HepG2 (cell line): ENCODE measurements around the gene FAM124B. TPM values are rescaled to one million over a fixed set of nuclear protein-coding genes. Genes with fewer than 3 reads are reported as not detected.

Experiments
- ATAC-seq: fragments of 200-7000 bp; cut with Tn5 transposase; 3 replicates; pipeline ENCODE4 v1.9.1; 2020; ENCODE audit warnings: mild to moderate bottlenecking, moderate library complexity
- BruUV-seq: library from RNA; stranded (reverse); fragments of 400-500 nt; replicated peaks from 2 replicates; lab custom pipeline; 2021; lab: Mats Ljungman, UMichigan
- CTCF ChIA-PET: fragments of 300-600 bp; formaldehyde crosslinking; extraction: SDS; loops from one replicate; lab custom pipeline; 2021; ENCODE audit warnings: low total read pairs, inconsistent platforms, low intra/inter-chr PET ratio; lab: Yijun Ruan, JAX
- POLR2A ChIA-PET: fragments of 350-600 bp; sonication (Branson Sonifier 250); formaldehyde crosslinking; loops from one replicate; lab custom pipeline; 2020; ENCODE audit warnings: antibody characterized with exemption, inconsistent platforms; lab: Yijun Ruan, JAX
- DNase-seq: peaks from one replicate; pipeline ENCODE4 v3.0.0-alpha.2; 2015; ENCODE audit warnings: low spot score
- FAIRE-seq: peaks from 3 replicates; lab custom pipeline; 2011; peaks lifted over from hg19 to GRCh38; lab: Jason Lieb, UNC
- H2AFZ ChIP-seq: one replicate; pipeline ENCODE4 v1.6.1; 2011; ENCODE audit warnings: low read length, inconsistent platforms
- H3K27ac ChIP-seq: fragments of 300-600 bp; 3 replicates; pipeline ENCODE4 v1.8.0; 2011; ENCODE audit warnings: mixed run types, mild to moderate bottlenecking, mixed read lengths, low read length, inconsistent platforms; ENCODE audit not compliant: insufficient read depth; ENCODE audit errors: extremely low read length
- H3K27me3 ChIP-seq, 2 experiments: fragments of 200-600 bp in 1 of 2; 2 replicates in 1 of 2; 3 replicates in 1 of 2; pipeline versions ENCODE4 v1.6.0 to v1.8.0; 2011; ENCODE audit warnings: low read length in 2 of 2, mild to moderate bottlenecking in 2 of 2, moderate library complexity in 2 of 2, inconsistent platforms in 1 of 2; ENCODE audit not compliant: insufficient read depth in 2 of 2, control insufficient read depth in 1 of 2
- H3K36me3 ChIP-seq, 2 experiments: fragments of 200-600 bp in 1 of 2; replicated peaks in 1 of 2; 2 replicates in 1 of 2; 3 replicates in 1 of 2; pipeline versions ENCODE4 v1.5.1 to v1.8.0; 2011; ENCODE audit warnings: low read length in 2 of 2, inconsistent platforms in 1 of 2; ENCODE audit not compliant: insufficient read depth in 2 of 2, control insufficient read depth in 1 of 2
- H3K4me1 ChIP-seq: 2 replicates; pipeline ENCODE4 v1.5.1; 2012; ENCODE audit warnings: low read length, inconsistent platforms; ENCODE audit not compliant: insufficient read depth
- H3K4me2 ChIP-seq: 2 replicates; pipeline ENCODE4 v1.6.0; 2011; ENCODE audit warnings: low read depth, low read length, inconsistent platforms
- H3K4me3 ChIP-seq, 3 experiments: fragments of 200-600 bp in 1 of 3; sonication (generic), shearing (Covaris generic) in 1 of 3; replicated peaks in 1 of 3; 2 replicates each; pipeline ENCODE4 v1.5.1; 2011 to 2016; ENCODE audit warnings: low read length in 3 of 3, inconsistent platforms in 2 of 3, low read depth in 2 of 3, mild to moderate bottlenecking in 2 of 3, control low read depth in 1 of 3, mixed read lengths in 1 of 3; ENCODE audit not compliant: insufficient read depth in 1 of 3
- H3K79me2 ChIP-seq: one replicate; pipeline ENCODE4 v1.6.1; 2011; ENCODE audit warnings: low read length, inconsistent platforms; ENCODE audit not compliant: insufficient read depth
- H3K9ac ChIP-seq: 2 replicates; pipeline ENCODE4 v1.6.0; 2011; ENCODE audit warnings: mild to moderate bottlenecking, low read depth, low read length, inconsistent platforms; ENCODE audit not compliant: insufficient read depth
- H3K9me3 ChIP-seq: 2 replicates; pipeline ENCODE4 v1.5.1; 2012; ENCODE audit warnings: mild to moderate bottlenecking, low read length
- H4K20me1 ChIP-seq: 2 replicates; pipeline ENCODE4 v1.6.0; 2011; ENCODE audit warnings: inconsistent platforms, mild to moderate bottlenecking, low read length, moderate library complexity; ENCODE audit not compliant: insufficient read depth
- RAD21 ChIP-seq: fragments of 450-650 bp; formaldehyde crosslinking; IDR thresholded peaks from 2 replicates; pipeline ENCODE4 v1.5.0; 2020; ENCODE audit warnings: mild to moderate bottlenecking
- SCMH1 ChIP-seq: sonication (generic); formaldehyde crosslinking; IDR thresholded peaks from 2 replicates; pipeline ENCODE4 v1.9.0; 2021; ENCODE audit warnings: missing genetic modification reagents, mild to moderate bottlenecking, borderline replicate concordance
- STAG1 ChIP-seq: sonication (generic); formaldehyde crosslinking; IDR thresholded peaks from 2 replicates; pipeline ENCODE4 v1.4.0; 2020; ENCODE audit warnings: missing genetic modification reagents
- XRCC5 ChIP-seq: fragments of 200-400 bp; formaldehyde crosslinking; optimal IDR thresholded peaks from 2 replicates; pipeline ENCODE3; 2017; ENCODE audit warnings: mild to moderate bottlenecking, low read length
- ZNF253 ChIP-seq: sonication (generic); formaldehyde crosslinking; IDR thresholded peaks from 2 replicates; pipeline ENCODE4 v1.8.0; 2022; ENCODE audit warnings: mild to moderate bottlenecking, missing genetic modification reagents, borderline replicate concordance
- ZNF614 ChIP-seq: IDR thresholded peaks from 2 replicates; pipeline ENCODE4 v1.6.1; 2018; ENCODE audit warnings: missing biosample characterization, missing genetic modification reagents, inconsistent platforms, borderline replicate concordance
- ZNF879 ChIP-seq: sonication (generic); formaldehyde crosslinking; IDR thresholded peaks from 2 replicates; pipeline ENCODE4 v1.8.1; 2023; ENCODE audit warnings: missing genetic modification reagents
- WGBS: methylation state at CpG from one replicate; pipeline ENCODE4 v1.1.6; 2017; ENCODE audit warnings: low lambda C conversion rate; 5-methylcytosine and 5-hydroxymethylcytosine counted together
- in situ Hi-C: cut with HindIII; loops from 2 replicates; pipeline ENCODE4 v1.10.0; 2017; ENCODE audit warnings: low pct_unique_long_range_greater_than_20kb; ENCODE audit not compliant: extremely low pct_ligation_motif_present
- intact Hi-C: fragments of 100-400 bp; cut with micrococcal nuclease; formaldehyde crosslinking; loops from one replicate; pipeline ENCODE4 v1.10.0; 2022; ENCODE audit not compliant: unreplicated experiment
- polyA plus RNA-seq, 8 experiments: library from polyadenylated mRNA; depleted of rRNA in 3 of 8; stranded (reverse) in 7 of 8; unstranded in 1 of 8; fragments of >200 nt; fragmentation: Illumina TruSeq in 4 of 8; extraction: Trizol in 4 of 8; gene quantifications; 2 replicates each; pipeline versions ENCODE4 v1.2.1 to v1.2.3, GENCODE V29; 2011 to 2016; ENCODE audit warnings: low read depth in 4 of 8, missing spikeins in 1 of 8, mixed read lengths in 1 of 8; ENCODE audit not compliant: insufficient read depth in 1 of 8
- total RNA-seq, 5 experiments: library from RNA; depleted of rRNA; stranded (reverse); fragments of >200 nt; fragmentation: Illumina TruSeq; extraction: Trizol; gene quantifications; 2 replicates each; pipeline ENCODE4 v1.2.3, GENCODE V29; 2016; ENCODE audit warnings: low read depth in 1 of 5
- TF ChIP-seq, protein P1 (sequence below): sonication (generic); formaldehyde crosslinking; IDR thresholded peaks from 2 replicates; pipeline ENCODE4 v1.8.1; 2023; ENCODE audit warnings: mild to moderate bottlenecking, missing genetic modification reagents
- TF ChIP-seq, protein P2 (sequence below): sonication (generic); formaldehyde crosslinking; IDR thresholded peaks from 2 replicates; pipeline ENCODE4 v1.8.1; 2023; ENCODE audit warnings: mild to moderate bottlenecking, inconsistent platforms, moderate library complexity, missing genetic modification reagents, borderline replicate concordance
- TF ChIP-seq, protein P3 (sequence below), 2 experiments: sonication (generic) in 1 of 2; formaldehyde crosslinking in 1 of 2; IDR thresholded peaks; 2 replicates each; pipeline versions ENCODE4 v1.5.1 to v1.6.1; 2011 to 2020; ENCODE audit warnings: borderline replicate concordance in 1 of 2, low read depth in 1 of 2, low read length in 1 of 2, mild to moderate bottlenecking in 1 of 2, missing genetic modification reagents in 1 of 2, moderate library complexity in 1 of 2
- TF ChIP-seq, protein P4 (sequence below): sonication (generic); formaldehyde crosslinking; IDR thresholded peaks from 2 replicates; pipeline ENCODE4 v1.5.0; 2020; ENCODE audit warnings: mild to moderate bottlenecking, missing genetic modification reagents, moderate library complexity
- TF ChIP-seq, protein P5 (sequence below): sonication (generic); formaldehyde crosslinking; IDR thresholded peaks from 2 replicates; pipeline ENCODE4 v1.4.0; 2020; ENCODE audit warnings: mild to moderate bottlenecking, missing genetic modification reagents

FAM124B gene
- total and polyA plus RNA-seq, 2 of the 13 experiments (the other 11 are each of a cell fraction or from before 2014, with no cell fraction given), result not detected

DNA sequence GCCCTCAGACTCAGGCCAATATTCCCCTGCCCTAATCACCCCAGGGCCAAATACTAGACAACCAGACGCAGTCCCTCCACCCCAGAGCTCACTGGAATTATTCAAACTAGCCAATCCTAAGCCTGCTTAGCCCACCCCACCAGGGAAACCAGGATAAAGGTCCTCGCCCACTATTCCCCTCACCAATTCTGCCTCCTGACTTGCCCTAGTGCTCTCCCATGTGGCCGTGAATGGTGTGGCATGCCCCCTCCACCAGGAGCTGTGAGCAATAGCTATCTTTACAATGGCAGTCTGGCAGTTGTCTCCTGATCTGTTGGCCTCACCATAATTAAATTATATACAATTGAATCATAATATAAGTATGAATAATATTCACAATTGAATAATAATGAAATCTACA, 42.3 kb downstream of the FAM124B start:
- ATAC-seq (peak; percentile 90), FAIRE-seq (peak; percentile 48), DNase-seq (peak; percentile 16)
- H3K4me1 ChIP-seq, result no peaks in the 10 kb centered on the region
- H3K27me3 ChIP-seq, result peaks cover 0 to 3% of the 10 kb centered on the region in 2 experiments; a peak in 1 of 5 replicates
- intact Hi-C loops, result loop anchor here (1.0 to 5.0 kb wide), 2 partner anchors 367 to 389 kb away; no protein-coding TSS in a partner anchor
- no TSS peak for BruUV-seq
- no peaks in the 10 kb centered on the region for H3K79me2 ChIP-seq
- WGBS, result 2% methylated on average over 3 of the region's 3 CpGs
- in situ Hi-C loops, result loop anchor here (5.0 to 25.0 kb wide), 3 partner anchors 83 to 1303 kb away; no protein-coding TSS in a partner anchor
- peak; percentile 51; the same call in 1 of the 2 replicates for TF ChIP-seq RAD21 (CRISPR knock-in tag)
- no peak for TF ChIP-seq ZNF879
- TF ChIP-seq, protein P1, sequence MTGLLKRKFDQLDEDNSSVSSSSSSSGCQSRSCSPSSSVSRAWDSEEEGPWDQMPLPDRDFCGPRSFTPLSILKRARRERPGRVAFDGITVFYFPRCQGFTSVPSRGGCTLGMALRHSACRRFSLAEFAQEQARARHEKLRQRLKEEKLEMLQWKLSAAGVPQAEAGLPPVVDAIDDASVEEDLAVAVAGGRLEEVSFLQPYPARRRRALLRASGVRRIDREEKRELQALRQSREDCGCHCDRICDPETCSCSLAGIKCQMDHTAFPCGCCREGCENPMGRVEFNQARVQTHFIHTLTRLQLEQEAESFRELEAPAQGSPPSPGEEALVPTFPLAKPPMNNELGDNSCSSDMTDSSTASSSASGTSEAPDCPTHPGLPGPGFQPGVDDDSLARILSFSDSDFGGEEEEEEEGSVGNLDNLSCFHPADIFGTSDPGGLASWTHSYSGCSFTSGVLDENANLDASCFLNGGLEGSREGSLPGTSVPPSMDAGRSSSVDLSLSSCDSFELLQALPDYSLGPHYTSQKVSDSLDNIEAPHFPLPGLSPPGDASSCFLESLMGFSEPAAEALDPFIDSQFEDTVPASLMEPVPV (CRISPR knock-in tag), result no peak
- TF ChIP-seq XRCC5, result peak; percentile 23
- TF ChIP-seq STAG1, result peak; percentile 60
- TF ChIP-seq ZNF614 (CRISPR knock-in tag), result no peak
- TF ChIP-seq, protein P2, sequence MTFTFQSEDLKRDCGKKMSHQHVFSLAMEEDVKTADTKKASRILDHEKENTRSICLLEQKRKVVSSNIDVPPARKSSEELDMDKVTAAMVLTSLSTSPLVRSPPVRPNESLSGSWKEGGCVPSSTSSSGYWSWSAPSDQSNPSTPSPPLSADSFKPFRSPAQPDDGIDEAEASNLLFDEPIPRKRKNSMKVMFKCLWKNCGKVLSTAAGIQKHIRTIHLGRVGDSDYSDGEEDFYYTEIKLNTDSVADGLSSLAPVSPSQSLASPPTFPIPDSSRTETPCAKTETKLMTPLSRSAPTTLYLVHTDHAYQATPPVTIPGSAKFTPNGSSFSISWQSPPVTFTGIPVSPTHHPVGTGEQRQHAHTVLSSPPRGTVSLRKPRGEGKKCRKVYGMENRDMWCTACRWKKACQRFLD (CRISPR knock-in tag), result no peak
- TF ChIP-seq SCMH1 (CRISPR knock-in tag), result no peak
- TF ChIP-seq, protein P3, sequence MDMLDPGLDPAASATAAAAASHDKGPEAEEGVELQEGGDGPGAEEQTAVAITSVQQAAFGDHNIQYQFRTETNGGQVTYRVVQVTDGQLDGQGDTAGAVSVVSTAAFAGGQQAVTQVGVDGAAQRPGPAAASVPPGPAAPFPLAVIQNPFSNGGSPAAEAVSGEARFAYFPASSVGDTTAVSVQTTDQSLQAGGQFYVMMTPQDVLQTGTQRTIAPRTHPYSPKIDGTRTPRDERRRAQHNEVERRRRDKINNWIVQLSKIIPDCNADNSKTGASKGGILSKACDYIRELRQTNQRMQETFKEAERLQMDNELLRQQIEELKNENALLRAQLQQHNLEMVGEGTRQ (IDR thresholded peaks at IDR 0.05; ENCODE audit: low read depth, low read length), result no peak
- TF ChIP-seq, protein P3 (CRISPR knock-in tag; IDR thresholded peaks at IDR 0.05; ENCODE audit: borderline replicate concordance), result no peak
- no peak for TF ChIP-seq ZNF253 (CRISPR knock-in tag)
- TF ChIP-seq, protein P4, sequence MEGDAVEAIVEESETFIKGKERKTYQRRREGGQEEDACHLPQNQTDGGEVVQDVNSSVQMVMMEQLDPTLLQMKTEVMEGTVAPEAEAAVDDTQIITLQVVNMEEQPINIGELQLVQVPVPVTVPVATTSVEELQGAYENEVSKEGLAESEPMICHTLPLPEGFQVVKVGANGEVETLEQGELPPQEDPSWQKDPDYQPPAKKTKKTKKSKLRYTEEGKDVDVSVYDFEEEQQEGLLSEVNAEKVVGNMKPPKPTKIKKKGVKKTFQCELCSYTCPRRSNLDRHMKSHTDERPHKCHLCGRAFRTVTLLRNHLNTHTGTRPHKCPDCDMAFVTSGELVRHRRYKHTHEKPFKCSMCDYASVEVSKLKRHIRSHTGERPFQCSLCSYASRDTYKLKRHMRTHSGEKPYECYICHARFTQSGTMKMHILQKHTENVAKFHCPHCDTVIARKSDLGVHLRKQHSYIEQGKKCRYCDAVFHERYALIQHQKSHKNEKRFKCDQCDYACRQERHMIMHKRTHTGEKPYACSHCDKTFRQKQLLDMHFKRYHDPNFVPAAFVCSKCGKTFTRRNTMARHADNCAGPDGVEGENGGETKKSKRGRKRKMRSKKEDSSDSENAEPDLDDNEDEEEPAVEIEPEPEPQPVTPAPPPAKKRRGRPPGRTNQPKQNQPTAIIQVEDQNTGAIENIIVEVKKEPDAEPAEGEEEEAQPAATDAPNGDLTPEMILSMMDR, result peak; percentile 67
- TF ChIP-seq, protein P5, sequence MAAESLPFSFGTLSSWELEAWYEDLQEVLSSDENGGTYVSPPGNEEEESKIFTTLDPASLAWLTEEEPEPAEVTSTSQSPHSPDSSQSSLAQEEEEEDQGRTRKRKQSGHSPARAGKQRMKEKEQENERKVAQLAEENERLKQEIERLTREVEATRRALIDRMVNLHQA (CRISPR knock-in tag), result no peak
- TF ChIP-seq, all 625 proteins: peak for 4
- Histone ChIP-seq H3K27ac (no peak overlapping the region), H3K9ac (no peak overlapping the region), H3K9me3 (no peaks in the 10 kb centered on the region), H4K20me1 (no peaks in the 10 kb centered on the region), H3K4me2 (no peak overlapping the region), H2AFZ (no peak overlapping the region), H3K4me3 (no peak overlapping the region), H3K36me3 (no peaks in the 10 kb centered on the region)
- POLR2A ChIA-PET, result no interaction called here
- CTCF ChIA-PET, result interaction anchor here (1.1 to 2.0 kb wide), 2 partner anchors 287 to 389 kb away, joined by 3 to 8 read pairs; no protein-coding TSS in a partner anchor
